ENCODE results near the gene SEMA3G.

GRCh38 chr3:52392216-52392930, 52.5 kb downstream of the SEMA3G start:
- TF ChIP-seq EZH2 (IDR thresholded peaks at IDR 0.05; ENCODE audit: borderline replicate concordance, low read depth, low read length, severe bottlenecking) (no peak), CTCF (IDR thresholded peaks at IDR 0.05; ENCODE audit: borderline replicate concordance, extremely low read depth, low read length, poor library complexity, severe bottlenecking) (no peak)
